Ascending aorta (tissue), 2 donors: Measurements from ENCODE around the gene TRIM14. TPM values are rescaled to one million over a fixed set of nuclear protein-coding genes. Genes with fewer than 3 reads are reported as not detected.

Experiments used
- DNase-seq, 2 donors: peaks; one replicate each; pipeline ENCODE4 v3.0.0-alpha.2; 2019; ENCODE audit warnings: low spot score in 2 of 2
- H3K27ac ChIP-seq, 2 donors: fragments of 200-600 bp; sonication (generic); one replicate each; pipeline ENCODE4 v1.5.1; 2016 to 2017; ENCODE audit warnings: mild to moderate bottlenecking in 1 of 2
- H3K27me3 ChIP-seq: fragments of 200-600 bp; sonication (generic); one replicate; pipeline ENCODE4 v1.5.1; 2017
- H3K36me3 ChIP-seq, 2 donors: fragments of 200-600 bp; sonication (generic); one replicate each; pipeline ENCODE4 v1.5.1; 2016
- H3K4me1 ChIP-seq, 2 donors: fragments of 200-600 bp; sonication (generic); one replicate each; pipeline ENCODE4 v1.5.1; 2016 to 2017; ENCODE audit warnings: mild to moderate bottlenecking in 1 of 2
- H3K4me3 ChIP-seq, 2 donors: fragments of 200-600 bp; sonication (generic); one replicate each; pipeline ENCODE4 v1.5.1; 2016 to 2017; ENCODE audit warnings: mild to moderate bottlenecking in 1 of 2
- H3K9me3 ChIP-seq, 2 donors: fragments of 200-600 bp; sonication (generic); one replicate each; pipeline ENCODE4 v1.5.1; 2016
- CTCF ChIP-seq, 3 experiments: fragments of 200-600 bp in 2 of 3; fragments of 450-650 bp in 1 of 3; sonication (generic) in 2 of 3; IDR thresholded peaks; one replicate each; pipeline ENCODE4 v1.5.1; 2016 to 2019; ENCODE audit warnings: antibody characterized with exemption in 3 of 3, mild to moderate bottlenecking in 1 of 3, moderate library complexity in 1 of 3
- intact Hi-C: fragments of 100-400 bp; cut with DNase I; formaldehyde crosslinking; loops from one replicate; pipeline ENCODE4 v1.15.1; 2023
- total RNA-seq: library from RNA; depleted of rRNA; stranded (reverse); fragments of >200 nt; gene quantifications from one replicate; pipeline ENCODE4 v1.1.0, GENCODE V29; 2016

TRIM14 gene
- total RNA-seq, 1 donor from 2014 or later = 16.1 TPM

- Histone ChIP-seq H3K9me3 (no peaks in the 10 kb centered on the region), H3K4me1 (peaks cover 0 to 7% of the 10 kb centered on the region in 2 donors), H3K36me3 (peaks cover 0 to 9% of the 10 kb centered on the region in 2 donors), H3K27me3 (no peaks in the 10 kb centered on the region), H3K4me3 (peak overlapping the region; percentile 38 to 60), H3K27ac (peak overlapping the region in 1 of 2 donors; percentile 38)
- TF ChIP-seq CTCF (IDR thresholded peaks at IDR 0.05) = no peak
- intact Hi-C loops = no loop called here
- no peak for DNase-seq
These were observed 31.3 kb downstream of the TRIM14 start for GRCh38 chr9:98087420-98088354.

GRCh38 chr9:98086461-98086860 lies 32.6 kb downstream of the TRIM14 start:
- no peaks in the 10 kb centered on the region for H3K27me3 ChIP-seq
- H3K9me3 ChIP-seq = no peaks in the 10 kb centered on the region
- peaks cover 4 to 17% of the 10 kb centered on the region in 2 donors for H3K36me3 ChIP-seq
- peaks cover 0 to 7% of the 10 kb centered on the region in 2 donors for H3K4me1 ChIP-seq
- no peak overlapping the region for H3K27ac ChIP-seq
- no peak for TF ChIP-seq CTCF (IDR thresholded peaks at IDR 0.05)
- DNase-seq = peak in 1 of 2 donors; percentile 21
- intact Hi-C loops = no loop called here
- no peak overlapping the region for H3K4me3 ChIP-seq

- TF ChIP-seq CTCF (IDR thresholded peaks at IDR 0.05) = no peak
- Histone ChIP-seq H3K27me3 (no peaks in the 10 kb centered on the region), H3K4me3 (no peak overlapping the region), H3K9me3 (no peaks in the 10 kb centered on the region), H3K4me1 (peaks cover 0 to 7% of the 10 kb centered on the region in 2 donors), H3K36me3 (peaks cover 9 to 23% of the 10 kb centered on the region in 2 donors), H3K27ac (no peak overlapping the region)
- intact Hi-C loops = no loop called here
- DNase-seq = peak in 1 of 2 donors; percentile 56
These were observed 33.1 kb downstream of the TRIM14 start for GRCh38 chr9:98085944-98086343.

GRCh38 chr9:98085058-98085457 lies 34.0 kb downstream of the TRIM14 start:
- no peaks in the 10 kb centered on the region for H3K27me3 ChIP-seq
- intact Hi-C loops = no loop called here
- no peak for TF ChIP-seq CTCF (IDR thresholded peaks at IDR 0.05)
- H3K4me1 ChIP-seq = peaks cover 0 to 7% of the 10 kb centered on the region in 2 donors
- peaks cover 13 to 30% of the 10 kb centered on the region in 2 donors for H3K36me3 ChIP-seq
- no peak overlapping the region for H3K4me3 ChIP-seq
- no peaks in the 10 kb centered on the region for H3K9me3 ChIP-seq
- H3K27ac ChIP-seq = no peak overlapping the region
- peak in 1 of 2 donors; percentile 39 for DNase-seq

- Histone ChIP-seq H3K27me3 (no peaks in the 10 kb centered on the region), H3K4me3 (no peak overlapping the region), H3K9me3 (no peaks in the 10 kb centered on the region), H3K36me3 (peaks cover 18 to 37% of the 10 kb centered on the region in 2 donors), H3K27ac (no peak overlapping the region), H3K4me1 (peaks cover 0 to 7% of the 10 kb centered on the region in 2 donors)
- intact Hi-C loops = no loop called here
- TF ChIP-seq CTCF (IDR thresholded peaks at IDR 0.05) = no peak
- peak in 1 of 2 donors; percentile 2 for DNase-seq
These were observed 34.6 kb downstream of the TRIM14 start for GRCh38 chr9:98084396-98084795.
